ENCODE results near the gene SRGN.
"Not testable (repeated sequence)": the region's sequence is repeated elsewhere in the genome, so short reads cannot be mapped to it uniquely, and the experiment has no call there.

The SRGN gene

DNA sequence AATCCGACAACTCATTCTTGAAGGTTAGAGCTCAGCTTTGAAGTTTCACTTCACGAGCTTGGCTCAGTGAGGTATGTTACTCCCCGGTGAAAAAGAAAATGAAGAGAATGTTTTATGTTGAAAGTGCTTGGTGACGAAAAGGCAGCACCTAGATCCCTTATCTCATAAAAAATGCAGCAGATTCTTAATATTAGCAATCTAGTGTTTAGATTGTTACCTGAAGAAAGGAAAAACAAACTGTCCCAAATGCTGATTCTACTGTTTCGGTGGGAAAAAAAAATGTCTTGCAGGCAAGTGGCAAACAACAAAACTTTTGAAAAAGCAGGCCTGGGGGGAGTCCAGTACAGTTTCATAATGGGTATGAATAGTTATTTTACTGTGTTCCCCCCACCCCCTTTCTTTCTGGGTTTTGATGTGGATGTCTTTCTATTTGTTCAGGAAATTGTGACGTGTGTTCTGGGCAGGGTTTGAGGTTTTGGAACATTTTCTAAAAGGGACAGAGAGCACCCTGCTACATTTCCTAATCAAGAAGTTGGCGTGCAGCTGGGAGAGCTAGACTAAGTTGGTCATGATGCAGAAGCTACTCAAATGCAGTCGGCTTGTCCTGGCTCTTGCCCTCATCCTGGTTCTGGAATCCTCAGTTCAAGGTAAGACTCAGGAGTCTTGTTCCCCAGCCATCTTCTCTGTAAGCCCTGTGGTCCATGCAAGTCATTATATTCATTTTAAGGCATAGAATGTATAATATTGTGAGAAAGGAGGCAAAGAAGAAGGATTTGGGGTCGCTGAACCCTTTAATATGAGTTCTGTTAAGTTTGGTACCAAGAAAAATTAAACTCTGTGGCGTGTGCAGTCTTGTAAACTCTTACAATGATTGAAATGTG lies at the start of gene SRGN:
SRGN (plus strand) TSS at position 514 of the 881 bp plus-strand sequence; CDS start at position 569, 55 bp downstream.
- peak; percentile 58 for DNase-seq (ENCODE audit: low read depth, low spot score)

DNA sequence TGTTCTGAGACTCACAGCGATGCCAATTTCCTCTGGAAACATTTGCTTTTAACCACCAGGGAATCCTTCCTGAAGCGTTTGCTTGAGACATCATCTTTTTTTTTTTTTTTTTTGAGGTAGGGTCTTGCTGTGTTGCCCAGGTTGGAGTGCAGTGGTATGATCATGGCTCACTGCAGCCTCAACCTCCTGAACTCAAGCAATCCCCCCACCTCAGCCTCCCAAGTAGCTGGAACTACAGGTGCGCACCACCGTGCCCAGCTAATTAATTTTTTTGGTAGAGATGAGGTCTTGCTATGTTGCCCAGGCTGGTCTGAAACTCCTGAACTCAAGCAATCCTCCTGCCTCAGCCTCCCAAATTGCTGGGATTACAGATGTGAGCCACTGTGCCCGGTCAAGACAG lies 47.0 kb upstream of the SRGN start:
- DNase-seq (ENCODE audit: low read depth, low spot score): not testable (repeated sequence)

GRCh38 chr10:69042417-69042816 lies 45.5 kb upstream of the SRGN start:
- DNase-seq (ENCODE audit: low read depth, low spot score): no peak

- no peak for DNase-seq (ENCODE audit: low read depth, low spot score)
Measured at GRCh38 chr10:69042838-69043237, 45.1 kb upstream of the SRGN start.

GRCh38 chr10:69043931-69044531 lies 43.9 kb upstream of the SRGN start:
- no peak for DNase-seq (ENCODE audit: low read depth, low spot score)

DNA sequence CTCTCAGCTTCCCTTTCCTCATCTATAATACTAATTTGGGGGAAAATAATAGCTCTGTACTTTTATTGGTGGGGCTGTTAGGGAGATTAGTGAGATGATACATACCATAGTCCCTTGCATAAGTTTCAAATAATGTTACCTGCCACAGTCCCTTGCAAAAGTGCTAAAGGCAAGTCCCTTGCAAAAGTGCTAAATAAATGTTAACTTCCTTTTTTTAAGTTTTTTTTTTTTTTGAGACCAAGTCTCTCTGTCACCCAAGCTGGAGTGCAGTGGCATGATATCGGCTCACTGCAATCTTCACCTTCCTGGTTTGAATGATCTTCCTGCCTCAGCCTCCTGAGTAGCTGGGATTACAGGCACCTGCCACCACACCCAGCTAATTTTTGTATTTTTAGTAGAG lies 43.4 kb upstream of the SRGN start:
- no peak for DNase-seq (ENCODE audit: low read depth, low spot score)

DNA sequence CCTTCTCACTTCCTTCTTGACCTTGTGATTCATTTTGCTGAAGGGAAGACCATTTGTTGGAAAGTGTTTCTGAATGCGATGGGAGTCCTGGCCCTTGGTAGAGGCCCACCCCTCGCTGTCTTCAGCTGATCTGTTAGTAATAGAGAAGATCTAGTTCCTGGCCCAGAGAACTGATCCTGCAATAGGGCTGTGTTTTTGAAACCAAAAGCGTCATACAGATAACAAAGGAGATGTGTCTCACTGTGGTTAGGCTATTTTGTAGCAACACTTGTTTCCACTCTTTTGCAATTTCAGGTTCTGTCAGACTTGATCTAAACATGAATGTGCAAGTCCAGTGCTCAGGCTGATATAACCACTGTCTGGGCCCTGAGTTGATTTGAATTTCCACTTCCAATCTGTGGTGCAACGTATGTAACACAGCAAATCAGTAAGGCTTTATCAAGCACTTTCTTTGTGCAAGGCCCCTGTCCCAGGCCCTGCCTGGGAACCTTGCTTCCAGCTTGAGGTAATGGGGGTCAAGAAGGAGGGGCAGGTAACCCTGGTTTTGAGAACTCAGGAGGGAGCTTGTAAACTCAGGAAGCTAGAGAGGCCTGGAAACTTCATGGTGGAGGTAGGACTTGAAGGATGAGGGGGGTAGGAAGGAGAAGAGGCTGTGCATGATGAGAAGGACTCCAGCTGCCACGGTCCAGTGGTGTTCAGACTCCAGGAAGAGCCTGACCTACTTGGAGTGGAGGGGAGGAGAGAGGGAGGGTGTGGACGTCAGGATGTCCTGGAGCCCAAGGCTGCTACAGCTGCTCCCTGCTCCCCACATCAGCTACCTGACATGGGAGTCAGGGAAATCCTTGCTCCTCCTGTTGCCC lies 42.2 kb upstream of the SRGN start:
- DNase-seq (ENCODE audit: low read depth, low spot score): no peak

GRCh38 chr10:69047111-69047832 lies 40.6 kb upstream of the SRGN start:
- no peak for DNase-seq (ENCODE audit: low read depth, low spot score)

GRCh38 chr10:69048103-69048502 lies 39.8 kb upstream of the SRGN start:
- DNase-seq (ENCODE audit: low read depth, low spot score): no peak

DNA sequence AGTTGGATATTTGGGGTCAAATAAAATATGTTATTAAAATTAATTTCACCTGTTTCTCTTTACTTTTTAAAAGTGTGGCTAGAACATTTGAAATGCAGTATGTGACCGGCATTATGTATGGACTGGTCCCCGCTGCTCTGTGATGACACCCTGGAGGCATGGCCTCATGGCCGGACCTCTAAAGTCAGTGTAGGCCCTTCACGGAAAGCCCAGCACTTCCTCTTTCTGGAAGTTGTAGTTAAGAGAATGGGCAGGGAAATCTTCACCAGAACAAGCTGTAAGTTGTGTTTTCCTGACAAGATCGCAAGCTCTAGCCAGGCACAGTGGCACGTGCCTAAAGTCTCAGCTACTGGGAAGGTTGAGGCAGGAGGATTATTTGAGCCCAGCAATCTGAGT lies 38.3 kb upstream of the SRGN start:
- DNase-seq (ENCODE audit: low read depth, low spot score): no peak

GRCh38 chr10:69051303-69051702 lies 36.6 kb upstream of the SRGN start:
- no peak for DNase-seq (ENCODE audit: low read depth, low spot score)

GRCh38 chr10:69051710-69052487 lies 36.0 kb upstream of the SRGN start:
- DNase-seq (ENCODE audit: low read depth, low spot score): no peak

- no peak for DNase-seq (ENCODE audit: low read depth, low spot score)
Measured at GRCh38 chr10:69052736-69053135, 35.2 kb upstream of the SRGN start.

DNA sequence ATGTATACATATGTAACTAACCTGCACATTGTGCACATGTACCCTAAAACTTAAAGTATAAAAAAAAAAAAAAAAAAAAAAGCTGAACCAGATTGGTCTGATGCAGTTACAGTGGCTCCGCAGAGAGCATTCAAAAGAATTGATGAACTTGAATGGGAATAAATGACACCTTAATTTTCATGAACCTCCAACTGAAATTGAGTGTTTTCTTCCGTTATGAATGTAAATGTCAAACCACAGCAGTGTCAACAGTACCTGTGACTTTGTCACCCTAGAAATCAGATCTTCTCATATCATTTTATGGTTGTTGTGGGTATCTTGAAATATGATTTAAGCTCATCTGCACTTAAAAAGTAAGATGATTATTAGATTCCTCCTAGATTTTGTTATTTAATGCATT lies 32.7 kb upstream of the SRGN start:
- no peak for DNase-seq (ENCODE audit: low read depth, low spot score)

- no peak for DNase-seq (ENCODE audit: low read depth, low spot score)
Measured at GRCh38 chr10:69056129-69056528, 31.8 kb upstream of the SRGN start.

- no peak for DNase-seq (ENCODE audit: low read depth, low spot score)
Measured at GRCh38 chr10:69056536-69057260, 31.2 kb upstream of the SRGN start.

GRCh38 chr10:69057261-69057950 lies 30.5 kb upstream of the SRGN start:
- DNase-seq (ENCODE audit: low read depth, low spot score): no peak

DNA sequence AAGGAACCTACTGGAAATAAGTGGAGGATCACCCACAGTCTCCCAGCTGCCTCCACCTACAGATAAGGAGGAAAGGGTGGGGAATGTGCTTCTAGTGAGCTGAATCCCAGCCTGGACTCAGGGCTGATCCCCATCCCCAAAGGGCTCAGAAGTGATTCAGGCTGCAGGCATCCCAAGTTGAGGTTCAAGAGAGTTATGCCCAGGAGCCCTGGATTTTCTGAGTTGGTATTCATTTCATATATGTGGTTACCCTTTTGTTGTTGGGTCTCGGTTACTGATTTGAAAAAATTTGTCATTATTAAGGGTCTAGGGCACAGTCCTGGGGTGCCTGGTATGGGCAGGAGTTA lies 30.0 kb upstream of the SRGN start:
- no peak for DNase-seq (ENCODE audit: low read depth, low spot score)

GRCh38 chr10:69060127-69060798 lies 27.6 kb upstream of the SRGN start:
- DNase-seq (ENCODE audit: low read depth, low spot score): no peak
